HEK293 (cell line): ENCODE measurements around the gene PRF1.

Source experiments
- CTCF ChIA-PET: fragments of 350-600 bp; formaldehyde crosslinking; extraction: SDS; loops from one replicate; lab custom pipeline; 2021; ENCODE audit warnings: antibody characterized with exemption; lab: Yijun Ruan, JAX
- POLR2A ChIA-PET: fragments of 300-600 bp; formaldehyde crosslinking; extraction: SDS; loops from one replicate; lab custom pipeline; 2020; ENCODE audit warnings: antibody characterized with exemption, inconsistent platforms; lab: Yijun Ruan, JAX
- H3K27ac ChIP-seq: fragments of 200-500 bp; sonication (Bioruptor generic); 2 replicates; pipeline ENCODE4 v1.5.1; 2014; ENCODE audit warnings: low read depth, low read length, control low read depth, inconsistent platforms; ENCODE audit errors: extremely low read depth
- H3K36me3 ChIP-seq, 2 experiments: fragments of 200-500 bp in 1 of 2; sonication (Bioruptor generic) in 1 of 2; 1 replicate in 1 of 2; 2 replicates in 1 of 2; pipeline ENCODE4 v1.5.1; 2014 to 2017; ENCODE audit warnings: inconsistent platforms in 2 of 2, low read length in 2 of 2; ENCODE audit not compliant: control insufficient read depth in 2 of 2, insufficient read depth in 1 of 2
- H3K4me1 ChIP-seq: fragments of 200-500 bp; sonication (Bioruptor generic); 2 replicates; pipeline ENCODE4 v1.5.1; 2014; ENCODE audit warnings: mild to moderate bottlenecking, low read length, inconsistent platforms; ENCODE audit not compliant: control insufficient read depth, insufficient read depth
- H3K4me3 ChIP-seq: 2 replicates; pipeline ENCODE4 v1.5.1; 2011; ENCODE audit warnings: low read depth, mild to moderate bottlenecking, control low read depth, low read length, moderate library complexity
- H3K9me3 ChIP-seq: fragments of 200-500 bp; sonication (Bioruptor generic); 2 replicates; pipeline ENCODE4 v1.5.1; 2014; ENCODE audit warnings: low read depth, low read length, inconsistent platforms; ENCODE audit not compliant: control insufficient read depth, insufficient read depth
- CTCF ChIP-seq: fragments of 450-650 bp; formaldehyde crosslinking; IDR thresholded peaks from 2 replicates; pipeline ENCODE4 v1.5.1; 2016; ENCODE audit warnings: missing biosample characterization, missing genetic modification characterization
- GLIS2 ChIP-seq: fragments of 450-650 bp; formaldehyde crosslinking; IDR thresholded peaks from 2 replicates; pipeline ENCODE4 v1.5.1; 2016; ENCODE audit warnings: missing biosample characterization, missing genetic modification characterization
- KLF9 ChIP-seq: fragments of 450-650 bp; formaldehyde crosslinking; IDR thresholded peaks from 2 replicates; pipeline ENCODE4 v1.5.1; 2016; ENCODE audit warnings: missing biosample characterization, missing genetic modification characterization, low read depth
- MEIS1 ChIP-seq: sonication (generic); formaldehyde crosslinking; IDR thresholded peaks from 2 replicates; pipeline ENCODE4 v1.8.1; 2022; ENCODE audit warnings: missing genetic modification reagents, mild to moderate bottlenecking, borderline replicate concordance
- MZF1 ChIP-seq: fragments of 450-650 bp; formaldehyde crosslinking; IDR thresholded peaks from 2 replicates; pipeline ENCODE4 v1.5.1; 2017; ENCODE audit warnings: missing biosample characterization, missing genetic modification characterization, borderline replicate concordance
- PRDM1 ChIP-seq: fragments of 450-650 bp; formaldehyde crosslinking; IDR thresholded peaks from 2 replicates; pipeline ENCODE4; 2016; ENCODE audit warnings: missing biosample characterization, missing genetic modification characterization
- SCRT2 ChIP-seq: fragments of 450-650 bp; formaldehyde crosslinking; IDR thresholded peaks from 2 replicates; pipeline ENCODE4 v1.5.1; 2016; ENCODE audit warnings: missing biosample characterization, missing genetic modification characterization
- SETDB1 ChIP-seq: IDR thresholded peaks from one replicate; pipeline ENCODE4 v1.6.1; 2017; ENCODE audit warnings: mild to moderate bottlenecking, low read length, moderate library complexity, mixed read lengths; ENCODE audit not compliant: insufficient read length
- SP2 ChIP-seq: fragments of 450-650 bp; formaldehyde crosslinking; IDR thresholded peaks from 2 replicates; pipeline ENCODE4 v1.5.1; 2016; ENCODE audit warnings: missing biosample characterization, missing genetic modification characterization
- SP3 ChIP-seq: fragments of 450-650 bp; formaldehyde crosslinking; IDR thresholded peaks from 2 replicates; pipeline ENCODE4 v1.5.1; 2016; ENCODE audit warnings: missing biosample characterization, missing genetic modification characterization
- SP7 ChIP-seq: fragments of 450-650 bp; formaldehyde crosslinking; IDR thresholded peaks from 2 replicates; pipeline ENCODE4 v1.5.1; 2016; ENCODE audit warnings: missing biosample characterization, missing genetic modification characterization
- ZBTB17 ChIP-seq: fragments of 450-650 bp; formaldehyde crosslinking; IDR thresholded peaks from 2 replicates; pipeline ENCODE4 v1.5.1; 2016; ENCODE audit warnings: missing biosample characterization, missing genetic modification characterization
- ZBTB21 ChIP-seq: fragments of 450-650 bp; formaldehyde crosslinking; IDR thresholded peaks from 2 replicates; pipeline ENCODE4 v1.5.1; 2017; ENCODE audit warnings: missing biosample characterization, missing genetic modification characterization
- ZBTB48 ChIP-seq: fragments of 450-650 bp; formaldehyde crosslinking; IDR thresholded peaks from 2 replicates; pipeline ENCODE4 v1.5.1; 2016; ENCODE audit warnings: missing biosample characterization, missing genetic modification characterization
- ZBTB7A ChIP-seq: fragments of 450-650 bp; formaldehyde crosslinking; IDR thresholded peaks from 2 replicates; pipeline ENCODE4 v1.5.1; 2016; ENCODE audit warnings: low read depth, missing biosample characterization, missing genetic modification characterization
- ZFHX2 ChIP-seq: fragments of 450-650 bp; formaldehyde crosslinking; conservative IDR thresholded peaks from 2 replicates; pipeline ENCODE4 v1.5.1; 2016; ENCODE audit warnings: missing biosample characterization, missing genetic modification characterization
- ZIC2 ChIP-seq: fragments of 450-650 bp; formaldehyde crosslinking; IDR thresholded peaks from 2 replicates; pipeline ENCODE4 v1.5.1; 2016; ENCODE audit warnings: missing biosample characterization, missing genetic modification characterization
- ZNF138 ChIP-seq: fragments of 450-650 bp; formaldehyde crosslinking; IDR thresholded peaks from 2 replicates; pipeline ENCODE4 v1.5.1; 2016; ENCODE audit warnings: missing biosample characterization, missing genetic modification characterization, borderline replicate concordance
- ZNF146 ChIP-seq: fragments of 450-650 bp; formaldehyde crosslinking; IDR thresholded peaks from 2 replicates; pipeline ENCODE4 v1.5.1; 2016; ENCODE audit warnings: missing biosample characterization, missing genetic modification characterization
- ZNF155 ChIP-seq: fragments of 450-650 bp; formaldehyde crosslinking; IDR thresholded peaks from 2 replicates; pipeline ENCODE4 v1.5.1; 2016; ENCODE audit warnings: missing biosample characterization, missing genetic modification characterization
- ZNF24 ChIP-seq: fragments of 450-650 bp; formaldehyde crosslinking; IDR thresholded peaks from 2 replicates; pipeline ENCODE4 v1.5.1; 2016; ENCODE audit warnings: missing biosample characterization, missing genetic modification characterization
- ZNF302 ChIP-seq: fragments of 450-650 bp; formaldehyde crosslinking; IDR thresholded peaks from 2 replicates; pipeline ENCODE4 v1.5.1; 2016; ENCODE audit warnings: missing biosample characterization, missing genetic modification characterization, low read depth
- ZNF311 ChIP-seq: fragments of 450-650 bp; formaldehyde crosslinking; IDR thresholded peaks from 2 replicates; pipeline ENCODE4 v1.5.1; 2017; ENCODE audit warnings: missing biosample characterization, missing genetic modification characterization, borderline replicate concordance
- ZNF350 ChIP-seq: fragments of 450-650 bp; formaldehyde crosslinking; IDR thresholded peaks from 2 replicates; pipeline ENCODE4 v1.5.0; 2017; ENCODE audit warnings: missing biosample characterization, mild to moderate bottlenecking, missing genetic modification characterization
- ZNF366 ChIP-seq: fragments of 450-650 bp; formaldehyde crosslinking; conservative IDR thresholded peaks from 2 replicates; pipeline ENCODE4 v1.5.1; 2016; ENCODE audit warnings: missing biosample characterization, missing genetic modification characterization
- ZNF394 ChIP-seq: fragments of 450-650 bp; formaldehyde crosslinking; IDR thresholded peaks from 2 replicates; pipeline ENCODE4 v1.5.1; 2016; ENCODE audit warnings: missing biosample characterization, missing genetic modification characterization, mild to moderate bottlenecking, moderate library complexity, borderline replicate concordance
- ZNF423 ChIP-seq: fragments of 450-650 bp; formaldehyde crosslinking; IDR thresholded peaks from 2 replicates; pipeline ENCODE4 v1.5.1; 2016; ENCODE audit warnings: missing biosample characterization, missing genetic modification characterization
- ZNF530 ChIP-seq: fragments of 450-650 bp; formaldehyde crosslinking; IDR thresholded peaks from 2 replicates; pipeline ENCODE4 v1.5.1; 2016; ENCODE audit warnings: low read depth, missing biosample characterization, missing genetic modification characterization
- ZNF560 ChIP-seq: fragments of 450-650 bp; formaldehyde crosslinking; IDR thresholded peaks from 2 replicates; pipeline ENCODE4 v1.5.1; 2017; ENCODE audit warnings: missing biosample characterization, missing genetic modification characterization, borderline replicate concordance
- ZNF600 ChIP-seq: fragments of 450-650 bp; formaldehyde crosslinking; IDR thresholded peaks from 2 replicates; pipeline ENCODE4 v1.5.1; 2016; ENCODE audit warnings: missing biosample characterization, missing genetic modification characterization
- ZNF629 ChIP-seq: fragments of 450-650 bp; formaldehyde crosslinking; IDR thresholded peaks from 2 replicates; pipeline ENCODE4 v1.5.1; 2017; ENCODE audit warnings: missing biosample characterization, missing genetic modification characterization
- ZNF654 ChIP-seq: fragments of 450-650 bp; formaldehyde crosslinking; IDR thresholded peaks from 2 replicates; pipeline ENCODE4 v1.5.1; 2016; ENCODE audit warnings: low read depth, missing biosample characterization, missing genetic modification characterization
- TF ChIP-seq, protein P1 (sequence below): IDR thresholded peaks from 2 replicates; pipeline ENCODE4 v1.6.1; 2011; ENCODE audit warnings: mild to moderate bottlenecking, low read depth, low read length, borderline replicate concordance
- TF ChIP-seq, protein P2 (sequence below): fragments of 450-650 bp; formaldehyde crosslinking; IDR thresholded peaks from 2 replicates; pipeline ENCODE4 v1.5.1; 2016; ENCODE audit warnings: missing biosample characterization, missing genetic modification characterization

The PRF1 gene

GRCh38 chr10:70558871-70559810 lies 43.4 kb downstream of the PRF1 start:
- POLR2A ChIA-PET = interaction anchor here (0.6 kb wide), 1 partner anchor 17 kb away, joined by 4 read pairs; no protein-coding TSS in a partner anchor
- Histone ChIP-seq H3K27ac (no peak overlapping the region), H3K4me1 (no peaks in the 10 kb centered on the region; the same call in 1 of the 2 replicates), H3K9me3 (no peaks in the 10 kb centered on the region), H3K36me3 (peaks cover 0 to 2% of the 10 kb centered on the region in 2 experiments; a peak in 1 of 3 replicates), H3K4me3 (no peak overlapping the region; the same call in 1 of the 2 replicates)
- CTCF ChIA-PET = interaction anchor here (0.5 to 5.3 kb wide), 36 partner anchors 8 to 1049 kb away, joined by 3 to 35 read pairs (median 4); no protein-coding TSS in a partner anchor
- TF ChIP-seq ZIC2 (tag by site-specific recombination) (peak; percentile 45; the same call in 1 of the 2 replicates), PRDM1 (tag by site-specific recombination) (peak; percentile 78), KLF9 (tag by site-specific recombination) (peak; percentile 64), ZNF311 (tag by site-specific recombination) (no peak), ZFHX2 (peak; percentile 55), ZNF302 (tag by site-specific recombination) (no peak), ZNF560 (tag by site-specific recombination) (no peak), ZNF350 (no peak), MZF1 (tag by site-specific recombination) (no peak), SP7 (tag by site-specific recombination) (0 out of 2 replicates have a peak, but pooled peaks have one; percentile 22), ZNF394 (no peak), SP2 (tag by site-specific recombination) (0 out of 2 replicates have a peak, but pooled peaks have one; percentile 6), ZNF24 (tag by site-specific recombination) (no peak), CTCF (tag by site-specific recombination) (peak; percentile 83), ZNF600 (tag by site-specific recombination) (peak; percentile 95), ZBTB21 (tag by site-specific recombination) (no peak), MEIS1 (CRISPR knock-in tag) (no peak), ZNF530 (no peak), ZNF138 (tag by site-specific recombination) (no peak), ZNF629 (tag by site-specific recombination) (0 out of 2 replicates have a peak, but pooled peaks have one; percentile 28), ZNF146 (tag by site-specific recombination) (no peak), ZBTB48 (tag by site-specific recombination) (peak; percentile 85), SP3 (peak; percentile 38), SETDB1 (no peak), ZNF155 (no peak), GLIS2 (tag by site-specific recombination) (peak; percentile 70), ZNF423 (tag by site-specific recombination) (peak; percentile 60), ZBTB17 (tag by site-specific recombination) (peak; percentile 62), ZBTB7A (tag by site-specific recombination) (0 out of 2 replicates have a peak, but pooled peaks have one; percentile 23), ZNF654 (tag by site-specific recombination) (peak; percentile 38), ZNF366 (tag by site-specific recombination) (peak; percentile 40), SCRT2 (tag by site-specific recombination) (no peak)
- TF ChIP-seq, protein P1, sequence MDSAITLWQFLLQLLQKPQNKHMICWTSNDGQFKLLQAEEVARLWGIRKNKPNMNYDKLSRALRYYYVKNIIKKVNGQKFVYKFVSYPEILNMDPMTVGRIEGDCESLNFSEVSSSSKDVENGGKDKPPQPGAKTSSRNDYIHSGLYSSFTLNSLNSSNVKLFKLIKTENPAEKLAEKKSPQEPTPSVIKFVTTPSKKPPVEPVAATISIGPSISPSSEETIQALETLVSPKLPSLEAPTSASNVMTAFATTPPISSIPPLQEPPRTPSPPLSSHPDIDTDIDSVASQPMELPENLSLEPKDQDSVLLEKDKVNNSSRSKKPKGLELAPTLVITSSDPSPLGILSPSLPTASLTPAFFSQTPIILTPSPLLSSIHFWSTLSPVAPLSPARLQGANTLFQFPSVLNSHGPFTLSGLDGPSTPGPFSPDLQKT = no peak
- TF ChIP-seq, protein P2, sequence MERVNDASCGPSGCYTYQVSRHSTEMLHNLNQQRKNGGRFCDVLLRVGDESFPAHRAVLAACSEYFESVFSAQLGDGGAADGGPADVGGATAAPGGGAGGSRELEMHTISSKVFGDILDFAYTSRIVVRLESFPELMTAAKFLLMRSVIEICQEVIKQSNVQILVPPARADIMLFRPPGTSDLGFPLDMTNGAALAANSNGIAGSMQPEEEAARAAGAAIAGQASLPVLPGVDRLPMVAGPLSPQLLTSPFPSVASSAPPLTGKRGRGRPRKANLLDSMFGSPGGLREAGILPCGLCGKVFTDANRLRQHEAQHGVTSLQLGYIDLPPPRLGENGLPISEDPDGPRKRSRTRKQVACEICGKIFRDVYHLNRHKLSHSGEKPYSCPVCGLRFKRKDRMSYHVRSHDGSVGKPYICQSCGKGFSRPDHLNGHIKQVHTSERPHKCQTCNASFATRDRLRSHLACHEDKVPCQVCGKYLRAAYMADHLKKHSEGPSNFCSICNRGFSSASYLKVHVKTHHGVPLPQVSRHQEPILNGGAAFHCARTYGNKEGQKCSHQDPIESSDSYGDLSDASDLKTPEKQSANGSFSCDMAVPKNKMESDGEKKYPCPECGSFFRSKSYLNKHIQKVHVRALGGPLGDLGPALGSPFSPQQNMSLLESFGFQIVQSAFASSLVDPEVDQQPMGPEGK = peak; percentile 68
